LoVo (cell line): ENCODE measurements around the gene SPTA1.
"Not testable (repeated sequence)": the region's sequence is repeated elsewhere in the genome, so short reads cannot be mapped to it uniquely, and the experiment has no call there.

Experiments used
- DNase-seq: peaks from one replicate; pipeline ENCODE4 v3.0.0-alpha.2; 2016; ENCODE audit warnings: low spot score

The SPTA1 gene

DNA sequence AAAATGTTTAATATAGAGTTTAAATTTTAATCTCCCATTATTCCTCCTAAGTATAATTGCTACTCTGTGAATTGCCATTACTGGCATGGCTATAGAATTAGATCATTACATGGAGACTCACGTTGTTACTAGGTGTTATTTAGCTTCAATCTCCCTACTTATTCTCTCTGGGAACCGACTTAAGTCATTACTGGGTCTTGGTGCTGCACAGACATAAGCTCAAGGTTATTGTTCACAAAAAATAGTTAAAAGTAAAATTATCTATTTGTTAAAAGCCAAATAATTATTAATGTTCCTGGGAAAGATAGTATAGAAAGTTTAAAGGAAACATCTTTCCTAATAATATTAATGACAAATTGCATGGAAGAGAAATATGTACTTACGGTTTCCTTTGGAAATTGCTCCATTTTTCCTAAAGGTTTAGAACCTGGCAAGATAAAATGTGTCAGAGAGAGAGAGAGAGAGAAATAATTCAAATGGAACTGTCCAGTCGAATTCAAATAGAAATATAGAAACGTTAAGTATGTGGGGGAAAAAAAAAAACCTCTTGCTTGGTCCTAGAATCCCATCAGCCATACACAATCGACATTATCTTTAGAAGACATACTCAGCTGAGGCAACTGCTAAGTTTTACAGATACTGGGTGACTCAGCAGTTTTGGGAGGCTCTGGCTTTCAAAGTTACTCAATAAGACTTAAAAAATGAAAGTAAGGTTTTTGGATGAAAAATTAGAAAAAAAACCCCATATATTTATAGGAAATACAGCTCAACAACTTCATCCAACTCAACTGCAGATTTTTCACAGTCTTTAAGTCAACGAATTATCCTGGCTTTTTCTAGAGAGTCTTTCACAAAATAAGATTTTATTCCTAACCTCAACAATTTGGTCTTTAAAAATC, at the start of gene SPTA1:
SPTA1 (minus strand) TSS at position 605 of the 899 bp plus-strand sequence; CDS start at position 407, 198 bp downstream.
- DNase-seq = no peak

DNA sequence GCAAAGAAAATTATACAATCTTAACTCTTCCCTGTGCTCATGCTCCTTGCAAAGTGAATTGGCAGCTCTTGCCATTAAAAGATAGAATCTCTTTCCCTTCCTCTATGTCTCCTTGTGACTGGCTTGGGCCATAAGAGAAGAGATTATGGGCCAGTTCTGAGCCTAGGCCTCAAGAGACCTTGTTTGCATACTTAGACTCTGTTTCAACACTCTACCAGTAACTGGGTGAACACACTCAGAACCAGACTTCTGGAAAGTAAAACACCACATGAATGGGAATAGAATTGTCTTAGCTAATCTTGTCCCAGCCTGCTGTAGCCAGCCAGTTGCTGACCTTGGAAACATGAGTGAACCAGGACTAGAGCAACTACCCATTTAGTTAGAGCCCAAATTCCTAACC, 49.3 kb upstream of the SPTA1 start:
- no peak for DNase-seq

- DNase-seq = no peak
Measured at GRCh38 chr1:158732524-158732923, 46.0 kb upstream of the SPTA1 start.

- DNase-seq = no peak
Measured at GRCh38 chr1:158731707-158732106, 45.2 kb upstream of the SPTA1 start.

GRCh38 chr1:158730453-158730852, 43.9 kb upstream of the SPTA1 start:
- no peak for DNase-seq

GRCh38 chr1:158728510-158729225, 42.2 kb upstream of the SPTA1 start:
- DNase-seq = no peak

GRCh38 chr1:158724442-158724841, 37.9 kb upstream of the SPTA1 start:
- DNase-seq = no peak

- no peak for DNase-seq
Measured at GRCh38 chr1:158720620-158721019, 34.1 kb upstream of the SPTA1 start, which contains the start of gene OR6K3. OR6K3 (minus strand) TSS chr1:158720720; CDS start chr1:158718115, 2,605 bp downstream.

DNA sequence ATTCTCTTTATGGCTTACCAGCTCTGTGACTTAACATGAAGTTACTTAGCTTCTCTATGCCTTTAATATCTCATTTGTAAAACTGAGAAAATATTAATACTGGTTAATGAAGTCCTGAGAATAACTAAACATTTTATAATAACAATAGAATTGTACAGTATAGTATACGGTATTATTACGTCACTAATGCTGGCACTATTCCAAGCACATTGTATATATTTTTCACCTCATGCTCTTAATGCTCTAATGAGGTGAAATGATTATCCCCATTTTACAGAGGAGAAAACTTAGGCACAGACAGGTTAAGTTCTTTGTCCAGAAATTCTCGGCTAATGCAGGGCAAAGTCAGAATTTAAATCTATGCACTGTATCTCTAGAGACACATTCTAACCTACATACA, 33.1 kb upstream of the SPTA1 start:
- DNase-seq = no peak

DNA sequence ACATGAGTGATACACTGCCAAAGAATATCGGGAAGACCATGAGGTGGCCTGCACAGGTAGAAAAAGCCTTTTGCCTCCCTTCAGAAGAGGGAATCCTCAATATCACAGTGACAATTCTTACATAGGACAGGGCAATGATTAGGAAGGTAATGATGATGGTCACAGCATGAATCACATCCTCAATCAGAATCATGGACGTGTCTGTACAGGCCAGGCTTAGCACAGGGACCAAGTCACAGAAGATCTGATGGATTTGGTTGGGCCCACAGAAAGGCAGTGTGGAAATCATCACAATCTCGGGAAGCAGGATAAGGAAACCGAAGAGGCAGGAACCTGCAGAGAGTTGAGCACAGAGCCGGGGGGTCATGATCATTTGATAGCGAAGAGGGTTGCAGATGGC, 30.8 kb upstream of the SPTA1 start:
- DNase-seq = no peak

- DNase-seq = no peak
Measured at GRCh38 chr1:158716335-158716734, 29.8 kb upstream of the SPTA1 start.

DNA sequence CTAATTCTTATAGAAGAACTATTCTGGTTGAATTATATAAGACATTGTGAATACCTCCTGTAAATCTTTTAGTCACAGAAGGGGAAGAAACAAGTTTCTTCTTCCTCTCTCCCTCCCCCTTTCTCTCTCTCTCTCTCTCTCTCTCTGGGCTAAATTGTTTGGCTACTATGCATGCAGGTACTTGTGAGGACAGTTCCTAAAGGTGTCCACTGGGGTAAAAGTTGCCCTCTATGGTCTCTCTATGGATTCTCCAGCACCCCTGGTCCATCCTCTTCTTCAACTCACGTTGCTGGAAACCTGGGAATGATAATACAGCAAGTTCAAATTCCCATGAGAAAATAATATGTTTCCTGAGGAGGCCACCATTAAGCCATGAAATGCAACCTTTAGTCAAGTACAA, 28.2 kb upstream of the SPTA1 start:
- DNase-seq = no peak

- no peak for DNase-seq
Measured at GRCh38 chr1:158711098-158711497, 24.6 kb upstream of the SPTA1 start.

DNA sequence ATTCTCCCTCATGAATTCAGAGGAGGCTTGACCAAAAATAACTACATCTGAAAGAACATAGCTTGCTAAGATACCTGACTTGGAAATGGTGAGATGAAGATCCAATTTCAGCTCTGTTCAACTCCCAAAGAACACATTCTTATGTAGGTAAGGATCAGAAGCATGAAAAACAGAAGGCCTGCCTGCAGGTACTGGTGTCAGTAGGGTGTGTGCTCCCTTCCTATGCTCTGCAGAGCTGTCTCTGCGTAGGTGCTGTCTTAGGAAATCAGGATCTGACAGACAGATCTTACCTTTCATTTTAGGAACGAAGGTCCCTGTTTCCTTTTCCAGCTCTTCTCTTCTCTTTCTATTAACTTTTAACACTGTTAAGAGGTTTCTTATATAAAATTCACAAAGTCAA, 19.6 kb upstream of the SPTA1 start:
- DNase-seq = no peak

GRCh38 chr1:158700552-158700951, 14.0 kb upstream of the SPTA1 start, which contains the start of gene OR6K2:
OR6K2 (minus strand) TSS chr1:158700652; CDS start chr1:158700652, 0 bp downstream.
- no peak for DNase-seq

DNA sequence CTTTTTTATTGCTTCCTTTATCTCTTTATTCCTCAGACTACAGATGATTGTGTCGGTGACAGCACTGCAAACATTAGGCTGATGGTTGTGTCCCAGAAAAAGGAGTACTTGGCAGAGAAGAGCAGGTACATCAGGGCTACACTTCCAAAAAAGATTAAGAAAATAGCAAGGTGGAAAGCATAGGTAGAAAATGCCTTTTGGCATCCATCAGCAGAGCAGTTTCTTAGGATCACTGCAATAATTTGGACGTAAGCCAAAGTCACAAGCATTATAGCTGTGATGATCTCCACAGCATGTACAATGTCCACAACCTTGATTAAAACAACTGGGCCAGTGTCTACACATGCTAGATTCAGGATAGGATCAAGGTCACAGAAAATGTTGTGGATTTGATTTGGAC, 8.1 kb upstream of the SPTA1 start:
- DNase-seq = no peak

GRCh38 chr1:158692356-158692755, 5.8 kb upstream of the SPTA1 start:
- no peak for DNase-seq

DNA sequence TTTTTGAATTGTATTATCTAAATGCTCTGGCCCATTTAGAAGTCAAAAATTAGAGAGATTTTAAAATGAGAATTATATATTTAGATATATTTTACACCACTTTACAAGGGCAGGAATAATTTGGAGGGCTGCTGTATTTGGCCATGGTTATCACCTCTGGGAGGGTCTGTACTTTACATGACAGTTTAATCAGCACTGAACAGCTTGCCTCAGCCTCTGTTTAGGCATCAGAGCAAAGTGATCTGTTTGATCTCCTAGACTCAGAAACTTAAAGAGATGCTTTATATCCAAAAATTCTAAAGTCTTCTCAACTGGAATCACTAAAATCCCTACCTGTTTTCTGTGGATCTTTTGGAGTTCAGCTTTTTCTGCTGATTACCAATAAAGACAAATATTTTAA, 5.4 kb upstream of the SPTA1 start:
- no peak for DNase-seq

GRCh38 chr1:158691149-158691548, 4.6 kb upstream of the SPTA1 start:
- not testable (repeated sequence) for DNase-seq

GRCh38 chr1:158689875-158690274, 3.4 kb upstream of the SPTA1 start:
- no peak for DNase-seq

- DNase-seq = no peak
Measured at GRCh38 chr1:158689110-158689509, 2.6 kb upstream of the SPTA1 start.

DNA sequence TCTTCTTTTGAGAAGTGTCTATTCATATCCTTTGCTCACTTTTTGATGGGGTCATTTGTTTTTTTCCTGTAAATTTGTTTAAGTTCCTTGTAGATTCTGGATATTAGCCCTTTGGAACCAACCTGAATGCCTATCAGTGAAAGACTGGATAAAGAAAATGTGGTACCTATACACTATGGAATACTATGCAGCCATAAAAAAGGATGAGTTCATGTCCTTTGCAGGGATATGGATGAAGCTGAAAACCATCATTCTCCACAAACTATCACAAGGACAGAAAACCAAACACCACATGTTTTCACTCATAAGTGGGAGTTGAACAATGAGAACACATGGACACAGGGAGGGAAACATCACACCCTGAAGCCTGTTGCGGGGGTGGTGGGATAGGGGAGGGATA, 1.8 kb upstream of the SPTA1 start:
- not testable (repeated sequence) for DNase-seq

DNA sequence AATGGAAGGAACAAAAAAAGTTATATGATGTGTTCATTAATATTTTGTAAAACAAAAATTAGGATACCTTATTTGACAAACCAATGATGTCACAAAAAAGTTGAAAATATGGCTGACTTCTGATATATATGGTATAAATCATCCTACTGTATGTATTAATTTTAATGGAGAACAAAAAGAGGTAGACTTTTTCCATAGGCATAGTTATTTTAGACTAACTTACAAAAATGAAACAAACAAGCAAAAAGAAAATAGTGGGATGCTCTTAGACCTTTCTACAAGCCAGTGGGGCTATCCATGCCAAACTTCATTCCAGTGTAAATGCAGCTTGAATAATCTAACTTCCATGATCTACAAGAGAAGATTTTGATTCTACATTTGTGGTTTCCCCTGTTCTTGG, 522 bp upstream of the SPTA1 start:
- no peak for DNase-seq
